NB4 (cell line): ENCODE results near the gene SALL2.
A peak's percentile ranks its signal among the peaks of the same experiment; 100 is the strongest.

ENCODE experiments used
- CTCF ChIP-seq: IDR thresholded peaks from one replicate; pipeline ENCODE4 v1.5.1; 2012; ENCODE audit warnings: low read depth, low read length
- MAX ChIP-seq: IDR thresholded peaks from 2 replicates; pipeline ENCODE4 v1.6.1; 2011; ENCODE audit warnings: low read depth, low read length

- TF ChIP-seq CTCF (peak; percentile 47), MAX (no peak)
Measured at GRCh38 chr14:21557084-21557901, 31.1 kb upstream of the SALL2 start.
